Measurements from ENCODE around the gene TPBG.
"Not testable (repeated sequence)": the region's sequence is repeated elsewhere in the genome, so short reads cannot be mapped to it uniquely, and the experiment has no call there.

TPBG gene

DNA sequence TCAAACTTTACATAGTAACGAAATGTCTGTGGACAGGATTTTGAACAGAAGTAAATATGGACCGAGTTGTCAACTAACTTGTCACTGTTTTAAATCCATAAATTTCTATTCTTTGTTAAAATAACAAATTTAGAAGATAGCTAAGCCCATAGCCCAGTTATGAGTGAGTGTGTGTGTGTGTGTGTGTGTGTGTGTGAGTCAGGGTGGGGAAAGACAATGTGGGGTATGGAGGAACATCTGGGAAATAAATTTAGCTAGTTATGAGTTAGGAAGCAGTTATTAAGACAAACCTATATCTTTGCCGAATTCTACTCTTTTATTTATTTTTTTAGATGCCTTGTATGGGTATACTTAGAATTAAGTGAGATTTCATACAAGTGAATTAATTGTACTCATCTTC, 9.0 kb downstream of the TPBG start:
- H3K27ac ChIP-seq, result no peak overlapping the region
- no peaks in the 10 kb centered on the region for H3K36me3 ChIP-seq
- no peaks in the 10 kb centered on the region for H3K27me3 ChIP-seq
- H3K9me3 ChIP-seq, result no peaks in the 10 kb centered on the region
- no peak overlapping the region for H3K9ac ChIP-seq
- H3K4me2 ChIP-seq, result no peak overlapping the region
- H3K4me1 ChIP-seq, result no peaks in the 10 kb centered on the region
- no peak for TF ChIP-seq Cebpa-rat (IDR thresholded peaks at IDR 0.05)
- no peaks in the 10 kb centered on the region for H4K20me1 ChIP-seq
- no peak overlapping the region for H3K4me3 ChIP-seq

GRCh38 chr6:82374516-82374915, 10.9 kb downstream of the TPBG start:
- no peak for TF ChIP-seq Cebpa-rat (IDR thresholded peaks at IDR 0.05)
- Histone ChIP-seq H3K9ac (no peak overlapping the region), H3K27me3 (no peaks in the 10 kb centered on the region), H3K36me3 (no peaks in the 10 kb centered on the region), H3K4me1 (no peaks in the 10 kb centered on the region), H3K27ac (no peak overlapping the region), H3K9me3 (no peaks in the 10 kb centered on the region), H3K4me3 (no peak overlapping the region), H4K20me1 (no peaks in the 10 kb centered on the region), H3K4me2 (no peak overlapping the region)

- TF ChIP-seq Cebpa-rat (IDR thresholded peaks at IDR 0.05), result no peak
- Histone ChIP-seq H3K9ac (no peak overlapping the region), H3K4me3 (no peak overlapping the region), H3K27ac (no peak overlapping the region), H3K4me2 (no peak overlapping the region), H3K4me1 (no peaks in the 10 kb centered on the region), H3K36me3 (no peaks in the 10 kb centered on the region), H3K27me3 (no peaks in the 10 kb centered on the region), H4K20me1 (no peaks in the 10 kb centered on the region), H3K9me3 (no peaks in the 10 kb centered on the region)
Observed at GRCh38 chr6:82376636-82377035, 13.0 kb downstream of the TPBG start.

GRCh38 chr6:82380566-82381185, 17.1 kb downstream of the TPBG start:
- Histone ChIP-seq H3K4me3 (no peak overlapping the region), H3K9me3 (no peaks in the 10 kb centered on the region), H4K20me1 (no peaks in the 10 kb centered on the region), H3K27ac (no peak overlapping the region), H3K9ac (no peak overlapping the region), H3K27me3 (no peaks in the 10 kb centered on the region), H3K36me3 (no peaks in the 10 kb centered on the region), H3K4me1 (no peaks in the 10 kb centered on the region), H3K4me2 (no peak overlapping the region)
- no peak for TF ChIP-seq Cebpa-rat (IDR thresholded peaks at IDR 0.05)

DNA sequence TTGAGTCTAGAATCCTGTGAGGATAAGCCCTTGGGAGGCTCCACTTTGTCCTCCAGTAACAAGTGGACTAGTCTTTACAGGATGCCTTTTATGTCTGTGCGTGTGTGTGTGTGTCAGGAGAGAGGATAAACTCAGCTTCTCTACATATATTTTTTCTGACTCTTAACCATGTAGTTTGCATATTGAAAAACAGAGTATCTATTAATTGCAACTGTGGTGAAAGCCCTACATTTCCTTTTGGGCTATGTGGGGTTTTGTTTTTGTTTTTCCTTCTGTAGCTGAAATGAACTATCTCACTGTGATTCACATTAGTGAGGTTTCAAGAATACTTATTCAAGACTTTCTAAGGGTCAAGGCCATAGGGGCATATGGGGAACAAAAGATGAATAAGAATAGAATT, 17.7 kb downstream of the TPBG start:
- no peak overlapping the region for H3K27ac ChIP-seq
- H4K20me1 ChIP-seq, result no peaks in the 10 kb centered on the region
- H3K27me3 ChIP-seq, result no peaks in the 10 kb centered on the region
- no peak overlapping the region for H3K4me2 ChIP-seq
- H3K9me3 ChIP-seq, result no peaks in the 10 kb centered on the region
- H3K36me3 ChIP-seq, result no peaks in the 10 kb centered on the region
- no peak overlapping the region for H3K9ac ChIP-seq
- TF ChIP-seq Cebpa-rat (IDR thresholded peaks at IDR 0.05), result no peak
- no peaks in the 10 kb centered on the region for H3K4me1 ChIP-seq
- H3K4me3 ChIP-seq, result no peak overlapping the region

GRCh38 chr6:82385102-82385501, 21.5 kb downstream of the TPBG start:
- TF ChIP-seq Cebpa-rat (IDR thresholded peaks at IDR 0.05), result no peak
- Histone ChIP-seq H3K4me1 (no peaks in the 10 kb centered on the region), H3K27ac (no peak overlapping the region), H3K4me2 (no peak overlapping the region), H3K36me3 (no peaks in the 10 kb centered on the region), H3K27me3 (no peaks in the 10 kb centered on the region), H4K20me1 (no peaks in the 10 kb centered on the region), H3K9ac (no peak overlapping the region), H3K9me3 (no peaks in the 10 kb centered on the region), H3K4me3 (no peak overlapping the region)

DNA sequence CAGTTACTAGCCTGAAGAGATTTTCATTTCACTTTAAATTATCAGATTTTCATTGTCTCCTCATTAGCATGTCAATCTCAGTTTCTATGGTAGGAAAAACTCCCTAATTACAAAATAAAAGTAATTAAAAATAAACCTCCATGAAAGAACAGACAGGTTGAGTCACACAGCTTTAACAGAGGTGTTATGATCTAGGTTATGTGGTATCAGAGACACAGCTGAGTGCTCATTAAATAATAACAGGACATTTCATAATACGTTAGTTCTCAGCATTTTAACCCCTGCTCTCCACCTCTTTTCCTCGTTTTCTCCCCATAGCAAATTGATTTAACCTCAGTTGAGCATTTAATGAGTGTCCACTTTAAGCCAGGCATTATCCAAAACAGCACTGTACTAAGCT, 21.9 kb downstream of the TPBG start:
- TF ChIP-seq Cebpa-rat (IDR thresholded peaks at IDR 0.05), result no peak
- Histone ChIP-seq H4K20me1 (no peaks in the 10 kb centered on the region), H3K4me2 (no peak overlapping the region), H3K9ac (no peak overlapping the region), H3K4me3 (no peak overlapping the region), H3K4me1 (no peaks in the 10 kb centered on the region), H3K36me3 (no peaks in the 10 kb centered on the region), H3K27me3 (no peaks in the 10 kb centered on the region), H3K9me3 (no peaks in the 10 kb centered on the region), H3K27ac (no peak overlapping the region)

DNA sequence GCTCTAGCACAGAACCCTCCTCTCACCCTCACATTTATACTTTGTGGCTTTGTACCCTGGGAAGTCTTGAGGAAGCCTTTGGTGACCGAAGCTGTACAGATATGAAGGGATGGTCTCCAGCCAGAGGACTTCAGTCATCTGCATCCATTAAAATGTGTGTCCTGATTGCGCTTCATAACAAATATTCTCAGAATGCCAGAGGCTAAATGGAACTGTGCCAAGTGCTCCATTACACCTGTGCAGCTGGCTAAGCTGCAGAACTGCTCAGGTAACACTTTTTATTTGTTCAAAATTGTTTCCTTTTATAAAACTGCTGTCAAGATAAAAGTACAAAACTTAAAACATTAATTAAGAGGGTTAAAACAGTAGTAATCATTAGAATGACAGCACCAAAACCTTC, 22.3 kb downstream of the TPBG start:
- Histone ChIP-seq H3K4me2 (no peak overlapping the region), H3K4me3 (no peak overlapping the region), H3K4me1 (no peaks in the 10 kb centered on the region), H3K27me3 (no peaks in the 10 kb centered on the region), H4K20me1 (no peaks in the 10 kb centered on the region), H3K9me3 (no peaks in the 10 kb centered on the region), H3K36me3 (no peaks in the 10 kb centered on the region), H3K9ac (no peak overlapping the region), H3K27ac (no peak overlapping the region)
- no peak for TF ChIP-seq Cebpa-rat (IDR thresholded peaks at IDR 0.05)

DNA sequence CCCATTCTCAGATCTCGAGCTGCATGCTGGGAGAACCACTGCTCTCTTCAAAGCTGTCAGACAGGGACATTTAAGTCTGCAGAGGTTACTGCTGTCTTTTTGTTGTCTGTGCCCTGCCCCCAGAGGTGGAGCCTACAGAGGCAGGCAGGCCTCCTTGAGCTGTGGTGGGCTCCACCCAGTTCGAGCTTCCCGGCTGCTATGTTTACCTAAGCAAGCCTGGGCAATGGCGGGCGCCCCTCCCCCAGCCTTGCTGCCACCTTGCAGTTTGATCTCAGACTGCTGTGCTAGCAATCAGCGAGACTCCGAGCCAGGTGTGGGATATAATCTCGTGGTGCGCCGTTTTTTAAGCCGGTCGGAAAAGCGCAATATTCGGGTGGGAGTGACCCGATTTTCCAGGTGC, 31.2 kb downstream of the TPBG start:
- H3K27ac ChIP-seq, H3K27me3 ChIP-seq, H3K4me2 ChIP-seq, H3K9me3 ChIP-seq, H4K20me1 ChIP-seq, H3K4me1 ChIP-seq, H3K9ac ChIP-seq, H3K36me3 ChIP-seq, H3K4me3 ChIP-seq: not testable (repeated sequence)

GRCh38 chr6:82396964-82397751, 33.5 kb downstream of the TPBG start:
- no peaks in the 10 kb centered on the region for H3K4me1 ChIP-seq
- TF ChIP-seq Cebpa-rat (IDR thresholded peaks at IDR 0.05), result no peak
- H3K9me3 ChIP-seq, result no peaks in the 10 kb centered on the region
- no peaks in the 10 kb centered on the region for H4K20me1 ChIP-seq
- no peaks in the 10 kb centered on the region for H3K36me3 ChIP-seq
- no peak overlapping the region for H3K27ac ChIP-seq
- no peak overlapping the region for H3K9ac ChIP-seq
- no peak overlapping the region for H3K4me3 ChIP-seq
- no peak overlapping the region for H3K4me2 ChIP-seq
- no peaks in the 10 kb centered on the region for H3K27me3 ChIP-seq
